NCI-H774 (cell line): ENCODE data around the gene UVRAG.
"Not testable (repeated sequence)": the region's sequence is repeated elsewhere in the genome, so short reads cannot be mapped to it uniquely, and the experiment has no call there.

Experiments used
- DNase-seq: peaks from one replicate; lab custom pipeline; 2025; lab: John Stamatoyannopoulos, UW

Gene UVRAG

GRCh38 chr11:75845324-75845723 is 30.3 kb downstream of the UVRAG start:
- no peak for DNase-seq

- no peak for DNase-seq
Observed at GRCh38 chr11:75849894-75850293, 34.9 kb downstream of the UVRAG start.

DNA sequence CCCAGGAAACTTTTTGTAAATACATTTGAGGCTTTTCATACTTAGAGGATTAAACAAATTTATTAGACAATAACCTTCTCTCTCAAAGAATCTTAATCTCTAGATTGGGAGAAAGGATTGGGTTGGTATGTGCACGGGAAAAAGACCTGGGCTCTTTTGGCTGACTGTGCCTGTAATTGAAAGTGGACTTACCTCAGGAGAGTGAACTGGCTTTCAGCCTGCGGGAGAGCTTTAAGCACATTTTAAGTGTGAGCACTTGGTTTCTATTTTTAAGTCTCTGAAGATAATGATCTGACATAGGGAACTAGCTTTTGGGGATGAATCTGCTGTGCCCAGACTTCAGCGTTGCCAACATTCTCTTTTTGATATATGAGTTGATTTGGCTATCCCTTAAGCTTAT is 35.8 kb downstream of the UVRAG start:
- DNase-seq = no peak

GRCh38 chr11:75851203-75851602 is 36.2 kb downstream of the UVRAG start:
- no peak for DNase-seq

DNA sequence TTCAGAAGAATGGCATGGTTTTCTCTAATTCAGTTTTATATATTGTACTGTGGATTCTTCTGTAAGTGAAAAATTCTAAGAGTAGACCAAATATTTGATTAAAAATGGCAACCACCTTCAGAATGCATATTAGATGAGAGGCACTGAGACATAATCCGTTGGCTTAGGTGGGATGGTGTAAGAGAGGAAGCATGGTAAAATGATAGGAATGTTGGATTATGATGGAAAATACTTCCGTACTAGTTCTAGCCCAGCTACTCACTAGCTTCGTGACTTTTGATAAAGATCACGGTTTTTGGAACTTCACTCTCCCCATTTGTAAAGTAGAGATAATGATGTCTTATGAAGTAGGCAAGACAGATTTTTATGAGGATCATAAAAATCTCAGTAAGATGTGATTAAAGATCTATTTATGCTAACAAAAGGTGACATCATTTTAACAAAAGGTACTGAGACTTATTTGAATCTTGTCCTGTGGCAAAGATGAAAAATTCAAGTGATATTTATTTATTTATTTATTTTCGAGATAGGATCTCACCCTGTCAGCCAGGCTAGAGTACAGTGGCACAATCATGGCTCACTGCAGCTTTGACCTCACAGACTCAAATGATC is 37.5 kb downstream of the UVRAG start:
- DNase-seq = no peak

GRCh38 chr11:75853563-75853962 is 38.6 kb downstream of the UVRAG start:
- DNase-seq = not testable (repeated sequence)

GRCh38 chr11:75853971-75854370 is 39.0 kb downstream of the UVRAG start:
- DNase-seq = no peak

GRCh38 chr11:75855206-75855605 is 40.2 kb downstream of the UVRAG start:
- no peak for DNase-seq

DNA sequence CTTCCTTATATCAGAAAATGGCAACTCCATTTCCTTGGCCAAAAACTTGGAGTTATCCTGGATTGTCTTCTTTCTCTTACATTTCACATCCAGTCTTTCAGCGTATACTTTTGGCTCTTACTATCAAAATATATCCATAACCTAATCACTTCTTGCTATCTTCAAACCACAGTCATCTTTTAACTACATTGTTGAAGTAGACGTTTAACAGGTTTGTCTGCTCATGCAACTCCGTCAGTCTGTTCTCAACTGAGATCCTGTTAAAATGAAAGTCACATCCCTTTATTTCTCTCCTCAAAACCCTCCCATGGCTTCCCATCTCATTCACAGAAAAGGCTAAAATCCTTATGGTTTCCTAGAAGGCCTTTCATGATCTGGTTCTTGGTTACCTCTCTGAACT is 41.9 kb downstream of the UVRAG start:
- DNase-seq = no peak

DNA sequence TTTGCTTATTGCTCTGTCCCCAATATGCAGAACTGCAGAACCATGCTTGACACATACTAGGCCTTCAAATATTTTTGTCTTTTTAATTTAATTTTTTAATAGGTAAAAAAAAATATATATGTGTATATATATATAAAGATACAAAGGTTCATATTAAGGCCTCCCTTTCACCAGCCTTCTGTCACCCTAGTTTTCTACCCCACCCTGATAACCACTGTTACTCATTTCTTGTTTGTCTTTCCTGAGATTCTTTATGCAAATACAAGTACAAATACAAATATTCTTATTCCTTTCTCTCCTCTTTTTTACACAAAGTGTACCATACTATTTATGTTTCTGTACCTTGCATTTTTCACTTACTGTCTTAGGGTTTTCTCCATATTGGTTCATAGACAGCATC is 43.0 kb downstream of the UVRAG start:
- no peak for DNase-seq

DNA sequence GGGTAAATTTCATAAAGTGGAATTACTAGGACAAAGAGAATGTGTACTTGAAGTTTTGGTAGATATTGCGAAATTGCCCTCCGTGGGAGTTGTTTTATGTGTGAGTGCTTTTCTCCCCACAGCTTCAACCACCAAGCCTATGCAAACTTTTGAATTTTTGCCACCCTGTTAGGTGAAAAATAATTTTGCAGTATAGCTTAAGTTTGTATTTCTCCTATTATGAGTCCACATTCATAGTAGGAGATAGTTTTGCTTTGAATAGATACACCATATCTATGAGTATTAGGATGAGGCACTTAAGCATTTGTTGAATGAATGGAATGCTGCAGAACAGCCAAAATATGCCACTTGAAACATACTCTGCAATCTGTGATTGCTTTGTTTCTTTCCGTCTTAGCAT is 43.6 kb downstream of the UVRAG start:
- no peak for DNase-seq

GRCh38 chr11:75859614-75860013 is 44.6 kb downstream of the UVRAG start:
- no peak for DNase-seq

DNA sequence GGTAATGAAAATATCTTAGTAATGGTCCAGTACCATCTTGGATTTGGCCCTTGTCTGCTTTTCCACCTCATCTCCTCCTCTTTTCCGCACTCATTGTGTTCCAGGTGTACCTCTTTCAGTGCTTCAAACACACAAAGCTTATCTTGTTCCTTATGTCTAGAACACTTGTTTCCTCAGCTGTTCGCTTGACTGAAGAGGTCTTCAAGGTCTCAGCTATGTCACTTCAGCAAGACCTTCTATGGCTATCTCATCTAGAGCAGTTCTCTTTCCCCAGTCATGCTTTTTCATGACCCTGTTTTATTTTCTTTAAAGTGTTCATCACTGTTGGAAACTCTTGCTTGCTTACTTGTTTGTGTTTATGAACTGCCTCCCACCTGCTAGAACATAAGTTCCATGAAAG is 47.4 kb downstream of the UVRAG start:
- no peak for DNase-seq

DNA sequence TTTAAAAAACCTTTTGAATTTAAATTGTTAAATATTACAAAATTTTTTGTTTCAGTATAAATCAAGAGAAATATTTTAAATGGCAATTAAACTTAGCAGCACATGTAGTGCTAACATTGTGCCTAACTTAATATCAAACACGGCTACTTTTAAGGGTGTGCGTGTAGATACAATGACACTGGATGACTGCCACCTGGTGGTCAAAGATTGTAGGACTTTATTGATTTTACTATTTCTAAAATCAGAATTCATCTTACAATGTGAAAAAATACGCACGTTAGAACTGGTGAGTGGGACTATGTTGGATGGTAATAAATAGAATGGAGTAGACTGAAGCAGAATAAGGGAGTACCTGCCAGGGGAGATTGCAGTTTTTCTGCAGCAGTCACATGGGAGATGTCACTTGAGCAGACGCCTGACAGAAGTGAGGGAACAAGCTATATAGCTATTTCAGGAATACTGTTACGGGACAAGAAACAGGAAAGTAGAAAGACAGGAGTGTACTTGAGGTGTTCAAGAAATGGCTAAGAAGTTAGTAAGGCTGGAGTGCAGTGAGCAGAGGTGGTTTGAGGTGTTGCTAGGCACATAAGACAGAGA is 52.9 kb downstream of the UVRAG start:
- DNase-seq = peak; percentile 46

DNA sequence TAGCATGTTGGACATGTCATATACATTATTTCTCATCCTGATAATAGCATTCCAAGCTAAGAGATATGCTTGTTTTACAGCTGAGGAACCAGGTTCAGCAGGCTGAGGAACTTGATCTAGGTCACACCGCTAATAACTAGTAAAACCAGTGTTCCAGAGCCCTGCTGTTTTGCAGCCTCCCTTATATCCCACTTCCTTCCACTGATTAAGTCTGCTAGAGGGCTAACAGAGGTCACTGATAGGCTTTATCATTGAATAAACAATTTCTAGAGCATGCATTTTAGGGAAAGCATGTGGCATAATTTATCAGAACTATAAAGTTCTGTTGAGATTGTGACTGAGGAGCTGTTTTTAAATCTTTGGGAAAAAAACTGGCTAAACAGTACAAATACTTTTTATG is 54.0 kb downstream of the UVRAG start:
- no peak for DNase-seq

- DNase-seq = no peak
Observed at GRCh38 chr11:75869661-75870455, 54.8 kb downstream of the UVRAG start.

- DNase-seq = no peak
Observed at GRCh38 chr11:75872887-75873416, 57.9 kb downstream of the UVRAG start.

DNA sequence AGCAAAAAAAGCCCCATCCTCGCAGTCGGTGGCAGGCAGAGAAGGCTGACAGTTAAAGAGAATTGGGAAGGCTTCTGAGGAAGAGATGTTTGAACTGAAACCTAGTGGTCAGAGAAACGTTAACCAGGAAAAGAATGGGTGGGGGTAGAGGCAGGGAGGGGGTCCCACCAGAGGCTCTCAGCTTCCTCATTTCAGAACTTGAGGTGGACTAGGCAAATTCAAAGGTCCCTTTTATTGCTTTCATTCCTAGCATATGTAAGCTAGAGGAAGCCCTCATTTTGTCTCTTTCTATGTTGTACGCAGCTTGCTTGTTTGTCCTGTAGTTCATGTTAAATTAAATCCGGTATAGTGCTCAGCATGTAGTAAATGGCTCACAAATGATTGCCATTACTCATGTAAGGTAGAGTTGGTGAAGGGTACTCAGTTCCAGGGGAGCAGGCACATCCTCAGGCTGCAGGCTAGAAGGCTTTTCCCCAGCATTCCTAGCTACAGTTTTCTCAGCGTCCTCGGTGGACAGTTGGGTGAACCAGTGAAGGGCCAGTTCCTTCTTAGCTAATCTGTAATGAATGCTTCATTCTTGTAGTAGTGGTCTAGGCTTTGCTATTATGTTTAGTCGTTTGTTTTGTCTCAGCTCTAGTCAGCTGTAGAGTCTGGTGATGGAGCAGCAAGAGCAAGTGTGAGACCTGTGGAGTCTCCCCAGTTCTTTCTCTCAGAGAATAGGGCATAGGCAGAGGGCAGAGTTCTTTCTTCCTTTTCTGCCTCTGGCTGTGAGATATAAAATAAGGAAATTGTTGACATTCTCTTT is 58.6 kb downstream of the UVRAG start:
- DNase-seq = no peak

GRCh38 chr11:75874684-75875341 is 59.8 kb downstream of the UVRAG start:
- no peak for DNase-seq

- not testable (repeated sequence) for DNase-seq
Observed at GRCh38 chr11:75877327-75877726, 62.3 kb downstream of the UVRAG start.

- not testable (repeated sequence) for DNase-seq
Observed at GRCh38 chr11:75877931-75878330, 62.9 kb downstream of the UVRAG start.

DNA sequence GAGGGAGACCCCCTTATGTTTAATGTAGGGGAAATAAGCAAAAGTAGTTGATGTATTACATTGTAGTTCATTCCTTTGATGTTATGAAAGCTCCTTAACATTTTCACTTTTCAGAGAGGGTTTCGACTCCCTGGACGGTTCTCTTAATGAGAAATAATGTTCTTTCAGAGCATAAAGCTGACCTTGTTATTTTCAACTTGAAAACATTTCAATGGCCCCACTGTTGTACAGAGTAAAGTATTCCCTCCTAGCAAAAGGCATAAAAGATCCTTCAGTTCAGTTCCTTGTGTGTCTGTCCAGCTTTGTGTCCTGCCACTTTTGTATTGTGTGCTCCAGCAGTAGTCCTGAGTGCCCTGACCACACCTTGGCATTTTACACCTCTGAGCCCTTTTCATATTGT is 63.9 kb downstream of the UVRAG start:
- DNase-seq = no peak
